MCF 10A (cell line): ENCODE measurements around the gene TECPR2. TPM values are rescaled to one million over a fixed set of nuclear protein-coding genes. Genes with fewer than 3 reads are reported as not detected.

Source experiments
- BruUV-seq: library from RNA; stranded (reverse); fragments of 400-500 nt; replicated peaks from 2 replicates; lab custom pipeline; 2021; lab: Mats Ljungman, UMichigan
- CTCF ChIA-PET: fragments of 300-600 bp; sonication (Branson Sonifier 250); formaldehyde crosslinking; extraction: SDS; loops from one replicate; lab custom pipeline; 2021; ENCODE audit warnings: antibody characterized with exemption, inconsistent platforms; lab: Yijun Ruan, JAX
- POLR2A ChIA-PET: fragments of 300-600, 350-650 bp; sonication (Branson Sonifier 250); formaldehyde crosslinking; extraction: SDS; loops from one replicate; lab custom pipeline; 2020; ENCODE audit warnings: antibody characterized with exemption, inconsistent platforms; lab: Yijun Ruan, JAX
- DNase-seq: peaks from one replicate; pipeline ENCODE4 v3.0.0-alpha.2; 2018; ENCODE audit not compliant: unreplicated experiment
- H3K27ac Mint-ChIP-seq: one replicate; pipeline ENCODE4 v1.8.0; 2022; ENCODE audit warnings: mild to moderate bottlenecking, low read depth, mixed read lengths; ENCODE audit not compliant: unreplicated experiment
- H3K27me3 Mint-ChIP-seq: one replicate; pipeline ENCODE4 v1.8.0; 2022; ENCODE audit warnings: mixed read lengths; ENCODE audit not compliant: insufficient read depth, unreplicated experiment
- H3K36me3 Mint-ChIP-seq: one replicate; pipeline ENCODE4 v1.8.0; 2022; ENCODE audit warnings: mild to moderate bottlenecking, moderate library complexity, mixed read lengths; ENCODE audit not compliant: insufficient read depth, unreplicated experiment
- H3K4me1 Mint-ChIP-seq: one replicate; pipeline ENCODE4 v1.8.0; 2022; ENCODE audit warnings: mixed read lengths; ENCODE audit not compliant: insufficient read depth, unreplicated experiment
- H3K4me3 Mint-ChIP-seq: one replicate; pipeline ENCODE4 v1.8.0; 2022; ENCODE audit warnings: mild to moderate bottlenecking, moderate library complexity, mixed read lengths; ENCODE audit not compliant: unreplicated experiment
- H3K9me3 Mint-ChIP-seq: one replicate; pipeline ENCODE4 v1.8.0; 2022; ENCODE audit warnings: mixed read lengths; ENCODE audit not compliant: unreplicated experiment
- CTCF ChIP-seq: fragments of 200-600 bp; IDR thresholded peaks from one replicate; pipeline ENCODE4 v1.8.0; 2022; ENCODE audit warnings: antibody characterized with exemption, mild to moderate bottlenecking; ENCODE audit not compliant: unreplicated experiment
- intact Hi-C: fragments of 100-400 bp; cut with micrococcal nuclease; formaldehyde crosslinking; loops from 2 replicates; pipeline ENCODE4 v1.14.1; 2022
- total RNA-seq: library from RNA; stranded (reverse); gene quantifications from 2 replicates; pipeline ENCODE4 v1.2.3, GENCODE V29; 2022

The TECPR2 gene
- total RNA-seq, 1 experiment from 2014 or later = 18.4 TPM

GRCh38 chr14:102497998-102498677 is 135.4 kb downstream of the TECPR2 start:
- no peaks in the 10 kb centered on the region for H3K27me3 Mint-ChIP-seq
- peaks cover 16% of the 10 kb centered on the region for H3K36me3 Mint-ChIP-seq
- CTCF ChIA-PET = interaction anchor here (0.6 to 1.1 kb wide), 4 partner anchors 10 to 594 kb away, joined by 3 read pairs; no protein-coding TSS in a partner anchor
- no peak for DNase-seq
- POLR2A ChIA-PET = no interaction called here
- H3K4me1 Mint-ChIP-seq = no peaks in the 10 kb centered on the region
- intact Hi-C loops = no loop called here
- BruUV-seq = no TSS peak
- no peak overlapping the region for H3K4me3 Mint-ChIP-seq
- H3K9me3 Mint-ChIP-seq = no peaks in the 10 kb centered on the region
- no peak overlapping the region for H3K27ac Mint-ChIP-seq
- no peak for TF ChIP-seq CTCF

DNA sequence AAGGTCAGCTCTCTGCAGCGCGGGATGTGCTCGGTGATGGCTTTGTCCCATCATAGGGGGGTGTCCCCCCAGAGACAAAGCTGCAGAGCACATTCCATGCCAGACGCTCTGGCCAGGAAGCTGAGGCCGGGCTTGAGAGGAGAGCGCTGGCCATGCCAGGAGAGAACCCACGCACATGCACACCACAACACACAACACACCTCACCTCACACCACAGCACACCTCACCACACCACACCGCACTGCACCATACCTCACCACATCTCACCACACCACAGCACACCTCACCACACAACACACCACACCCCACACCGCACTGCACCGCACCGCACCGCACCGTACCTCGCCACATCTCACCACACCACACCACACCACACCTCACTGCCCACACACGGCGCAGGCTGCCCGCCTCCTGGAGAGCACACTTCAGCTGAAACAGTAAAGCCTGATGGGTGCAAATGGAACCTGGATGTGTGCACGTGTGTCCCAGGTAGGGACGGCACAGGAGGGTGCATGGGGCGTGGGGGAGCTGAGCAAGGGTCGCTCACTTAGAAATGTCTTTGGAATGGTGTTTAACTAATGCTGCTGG is 136.0 kb downstream of the TECPR2 start:
- Mint-ChIP-seq H3K27ac (no peak overlapping the region), H3K27me3 (no peaks in the 10 kb centered on the region), H3K36me3 (peaks cover 16% of the 10 kb centered on the region), H3K9me3 (no peaks in the 10 kb centered on the region), H3K4me3 (no peak overlapping the region), H3K4me1 (no peaks in the 10 kb centered on the region)
- BruUV-seq = no TSS peak
- intact Hi-C loops = no loop called here
- DNase-seq = no peak
- POLR2A ChIA-PET = no interaction called here
- no peak for TF ChIP-seq CTCF
- CTCF ChIA-PET = interaction anchor here (0.6 to 1.1 kb wide), 2 partner anchors 9 to 13 kb away, joined by 3 read pairs; no protein-coding TSS in a partner anchor

DNA sequence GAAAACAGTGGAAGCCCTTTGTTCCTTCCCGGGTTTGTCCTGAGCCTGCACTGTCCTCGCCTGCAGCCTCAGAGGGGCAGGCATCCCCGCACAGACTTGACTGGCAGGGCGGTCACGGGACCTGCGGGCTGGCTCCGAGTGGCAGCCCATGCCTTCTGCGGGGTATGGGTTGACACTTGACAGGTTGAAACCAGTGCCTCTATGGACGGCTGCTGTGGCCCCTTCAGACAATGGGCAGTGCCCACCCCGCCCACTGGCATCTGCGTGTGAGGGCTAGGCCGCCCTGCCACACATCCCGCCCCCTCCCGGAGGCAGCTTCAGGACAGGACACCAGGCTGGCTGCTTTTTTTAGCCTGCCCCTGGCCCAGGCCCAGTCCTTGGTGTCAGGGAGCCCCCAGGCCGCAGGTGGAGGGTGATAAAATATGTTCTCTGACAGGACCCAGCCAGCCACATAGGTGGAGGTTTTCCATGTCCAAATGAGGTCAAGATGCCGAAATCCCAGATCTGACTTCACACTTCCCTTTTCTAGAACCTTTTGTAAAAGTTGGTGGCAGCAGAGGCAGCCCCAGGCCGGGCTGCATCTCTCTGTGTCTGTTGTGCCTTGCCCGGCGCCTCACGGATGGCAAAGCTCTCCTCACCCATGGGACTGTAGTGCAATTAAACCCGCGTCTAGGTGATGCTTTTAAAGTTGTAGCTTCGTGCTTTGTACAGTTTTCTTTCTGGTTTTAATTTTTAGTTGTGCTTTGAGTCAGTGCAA is 136.8 kb downstream of the TECPR2 start:
- BruUV-seq = no TSS peak

More for the DNA sequence above, 136.8 kb downstream of the TECPR2 start:
- POLR2A ChIA-PET = no interaction called here
- intact Hi-C loops = no loop called here
- peaks cover 16% of the 10 kb centered on the region for H3K36me3 Mint-ChIP-seq
- TF ChIP-seq CTCF = no peak
- H3K27ac Mint-ChIP-seq = no peak overlapping the region
- no peaks in the 10 kb centered on the region for H3K27me3 Mint-ChIP-seq
- CTCF ChIA-PET = no interaction called here
- H3K4me1 Mint-ChIP-seq = no peaks in the 10 kb centered on the region
- H3K4me3 Mint-ChIP-seq = no peak overlapping the region
- DNase-seq = no peak
- H3K9me3 Mint-ChIP-seq = no peaks in the 10 kb centered on the region
